HCT116 (cell line): ENCODE measurements around the gene INTS2.

ENCODE experiments used
- ELF1 ChIP-seq: IDR thresholded peaks from 2 replicates; pipeline ENCODE4 v1.6.1; 2012; ENCODE audit warnings: low read depth, borderline replicate concordance
- POLR2A ChIP-seq: IDR thresholded peaks from 2 replicates; pipeline ENCODE4 v1.7.0; 2011; ENCODE audit warnings: borderline replicate concordance; ENCODE audit not compliant: insufficient read depth, insufficient read length; ENCODE audit errors: extremely low read depth
- POLR2AphosphoS5 ChIP-seq: IDR thresholded peaks from 2 replicates; pipeline ENCODE4 v1.6.1; 2011; ENCODE audit warnings: mild to moderate bottlenecking, low read depth, low read length, moderate library complexity
- SRF ChIP-seq: IDR thresholded peaks from 2 replicates; pipeline ENCODE4 v1.6.1; 2012; ENCODE audit warnings: low read depth
- TF ChIP-seq, protein P1 (sequence below): IDR thresholded peaks from 2 replicates; pipeline ENCODE4 v1.6.1; 2012; ENCODE audit warnings: low read depth

DNA sequence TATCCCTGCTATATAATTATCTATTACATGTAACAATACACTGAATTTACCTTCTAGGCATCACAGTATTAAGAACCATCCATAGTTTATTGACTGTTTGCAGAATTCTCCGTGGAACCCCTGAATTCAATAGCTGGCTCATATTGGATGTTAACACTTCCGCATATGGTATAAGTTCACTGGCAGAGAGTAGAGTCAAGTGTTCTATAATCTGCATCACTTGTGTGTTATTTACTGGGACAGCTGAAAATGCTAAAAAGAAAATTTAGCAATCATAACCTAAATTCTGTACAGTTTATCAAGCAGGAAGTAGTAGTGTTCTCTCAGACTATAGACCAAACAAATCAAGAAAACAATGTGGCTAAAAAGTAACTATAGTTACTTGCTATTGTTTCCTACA is 49.9 kb downstream of the INTS2 start:
- TF ChIP-seq POLR2A (no peak), POLR2AphosphoS5 (no peak), ELF1 (no peak), SRF (no peak)
- TF ChIP-seq, protein P1, sequence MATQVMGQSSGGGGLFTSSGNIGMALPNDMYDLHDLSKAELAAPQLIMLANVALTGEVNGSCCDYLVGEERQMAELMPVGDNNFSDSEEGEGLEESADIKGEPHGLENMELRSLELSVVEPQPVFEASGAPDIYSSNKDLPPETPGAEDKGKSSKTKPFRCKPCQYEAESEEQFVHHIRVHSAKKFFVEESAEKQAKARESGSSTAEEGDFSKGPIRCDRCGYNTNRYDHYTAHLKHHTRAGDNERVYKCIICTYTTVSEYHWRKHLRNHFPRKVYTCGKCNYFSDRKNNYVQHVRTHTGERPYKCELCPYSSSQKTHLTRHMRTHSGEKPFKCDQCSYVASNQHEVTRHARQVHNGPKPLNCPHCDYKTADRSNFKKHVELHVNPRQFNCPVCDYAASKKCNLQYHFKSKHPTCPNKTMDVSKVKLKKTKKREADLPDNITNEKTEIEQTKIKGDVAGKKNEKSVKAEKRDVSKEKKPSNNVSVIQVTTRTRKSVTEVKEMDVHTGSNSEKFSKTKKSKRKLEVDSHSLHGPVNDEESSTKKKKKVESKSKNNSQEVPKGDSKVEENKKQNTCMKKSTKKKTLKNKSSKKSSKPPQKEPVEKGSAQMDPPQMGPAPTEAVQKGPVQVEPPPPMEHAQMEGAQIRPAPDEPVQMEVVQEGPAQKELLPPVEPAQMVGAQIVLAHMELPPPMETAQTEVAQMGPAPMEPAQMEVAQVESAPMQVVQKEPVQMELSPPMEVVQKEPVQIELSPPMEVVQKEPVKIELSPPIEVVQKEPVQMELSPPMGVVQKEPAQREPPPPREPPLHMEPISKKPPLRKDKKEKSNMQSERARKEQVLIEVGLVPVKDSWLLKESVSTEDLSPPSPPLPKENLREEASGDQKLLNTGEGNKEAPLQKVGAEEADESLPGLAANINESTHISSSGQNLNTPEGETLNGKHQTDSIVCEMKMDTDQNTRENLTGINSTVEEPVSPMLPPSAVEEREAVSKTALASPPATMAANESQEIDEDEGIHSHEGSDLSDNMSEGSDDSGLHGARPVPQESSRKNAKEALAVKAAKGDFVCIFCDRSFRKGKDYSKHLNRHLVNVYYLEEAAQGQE = no peak
